T-helper 1 cell treated with Interleukin-12 subunit alpha and Interleukin-12 subunit beta and Interleukin-4 antibody, amounts not matched to agents 30 ng/mL and 1 ng/mL, for 36 hours (primary cell): ENCODE measurements around the gene APOO. TPM values are rescaled to one million over a fixed set of nuclear protein-coding genes. Genes with fewer than 3 reads are reported as not detected.
"Not testable (repeated sequence)": the region's sequence is repeated elsewhere in the genome, so short reads cannot be mapped to it uniquely, and the experiment has no call there.

Experiments
- intact Hi-C: fragments of 100-400 bp; cut with micrococcal nuclease; formaldehyde crosslinking; loops from one replicate; pipeline ENCODE4 v1.15.1; 2024
- total RNA-seq: library from RNA; stranded (reverse); gene quantifications from 2 replicates; pipeline ENCODE4 v1.2.3, GENCODE V29; 2022

The APOO gene
- total RNA-seq, 1 donor from 2014 or later, result 19.8 TPM

- intact Hi-C loops, result no loop called here
Measured at GRCh38 chrX:23864742-23865326, 42.9 kb downstream of the APOO start.

- intact Hi-C loops, result not testable (repeated sequence)
Measured at GRCh38 chrX:23861952-23862351, 45.8 kb downstream of the APOO start.

GRCh38 chrX:23861215-23861896 is 46.4 kb downstream of the APOO start:
- intact Hi-C loops, result no loop called here

GRCh38 chrX:23859238-23859637 is 48.5 kb downstream of the APOO start:
- intact Hi-C loops, result not testable (repeated sequence)

GRCh38 chrX:23857935-23858334 is 49.8 kb downstream of the APOO start:
- intact Hi-C loops, result no loop called here

- intact Hi-C loops, result no loop called here
Measured at GRCh38 chrX:23857363-23857762, 50.4 kb downstream of the APOO start.

- intact Hi-C loops, result no loop called here
Measured at GRCh38 chrX:23855569-23855968, 52.2 kb downstream of the APOO start.

GRCh38 chrX:23854945-23855344 is 52.8 kb downstream of the APOO start:
- intact Hi-C loops, result no loop called here

- intact Hi-C loops, result no loop called here
Measured at GRCh38 chrX:23854122-23854521, 53.6 kb downstream of the APOO start.

- intact Hi-C loops, result no loop called here
Measured at GRCh38 chrX:23851544-23851943, 56.2 kb downstream of the APOO start.

- intact Hi-C loops, result no loop called here
Measured at GRCh38 chrX:23849241-23849640, 58.5 kb downstream of the APOO start.

GRCh38 chrX:23845351-23845817 is 62.4 kb downstream of the APOO start:
- intact Hi-C loops, result no loop called here

GRCh38 chrX:23844502-23845138 is 63.1 kb downstream of the APOO start:
- intact Hi-C loops, result no loop called here

- intact Hi-C loops, result no loop called here
Measured at GRCh38 chrX:23841847-23842522, 65.8 kb downstream of the APOO start.

GRCh38 chrX:23840674-23841073 is 67.1 kb downstream of the APOO start:
- intact Hi-C loops, result no loop called here

- intact Hi-C loops, result no loop called here
Measured at GRCh38 chrX:23838953-23839352, 68.8 kb downstream of the APOO start.

GRCh38 chrX:23832721-23833120 is 75.0 kb downstream of the APOO start:
- intact Hi-C loops, result no loop called here

GRCh38 chrX:23828881-23829280 is 78.9 kb downstream of the APOO start:
- intact Hi-C loops, result no loop called here

- intact Hi-C loops, result no loop called here
Measured at GRCh38 chrX:23826653-23827052, 81.1 kb downstream of the APOO start.

- intact Hi-C loops, result no loop called here
Measured at GRCh38 chrX:23826216-23826615, 81.5 kb downstream of the APOO start.

GRCh38 chrX:23825675-23826074 is 82.1 kb downstream of the APOO start:
- intact Hi-C loops, result no loop called here

- intact Hi-C loops, result no loop called here
Measured at GRCh38 chrX:23822841-23823240, 84.9 kb downstream of the APOO start.
